ENCODE measurements around the gene SLC39A7. TPM values are rescaled to one million over a fixed set of nuclear protein-coding genes. Genes with fewer than 3 reads are reported as not detected.
A peak's percentile ranks its signal among the peaks of the same experiment; 100 is the strongest.

Gene SLC39A7
- total RNA-seq, 1 donor from 2014 or later = 68.8 TPM

DNA sequence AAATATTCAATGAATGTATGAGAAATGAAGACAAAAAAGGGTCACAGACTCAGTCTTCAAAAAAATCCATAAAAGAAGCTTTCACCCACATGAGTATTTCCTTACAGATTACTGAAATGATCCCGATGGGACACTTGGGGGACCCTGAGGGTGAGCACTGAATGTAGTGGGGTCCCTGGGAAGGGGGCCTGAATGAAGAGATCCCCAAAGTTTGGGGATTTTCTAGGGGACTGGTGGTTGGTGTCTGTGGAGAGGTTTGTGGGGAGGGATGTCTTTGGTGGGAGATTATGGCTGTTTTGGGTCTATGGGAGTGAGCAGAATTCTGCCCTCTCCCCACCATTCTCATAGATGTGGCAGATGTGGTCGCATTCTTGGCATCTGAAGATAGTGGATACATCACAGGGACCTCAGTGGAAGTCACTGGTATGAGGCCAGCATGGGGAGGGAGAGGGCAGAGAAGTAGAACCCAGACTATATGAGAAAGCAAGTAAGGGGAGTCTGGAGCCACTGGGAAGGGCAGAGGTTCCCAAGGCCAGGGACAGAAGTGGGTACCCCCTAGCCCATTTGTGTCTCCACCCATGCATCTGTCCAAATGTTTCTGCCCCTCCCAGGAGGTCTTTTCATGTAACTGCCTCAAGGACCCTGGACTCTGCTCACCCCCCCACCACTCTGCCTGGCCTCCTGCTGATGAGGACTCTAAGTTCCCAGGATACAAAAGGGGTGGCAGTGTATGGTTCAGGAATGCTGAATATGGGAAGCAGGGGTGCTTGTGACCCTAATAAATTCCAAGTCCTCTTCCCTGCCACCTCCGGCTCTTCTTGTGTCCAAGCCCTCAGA is 5.6 kb downstream of the SLC39A7 start:
- Mint-ChIP-seq H3K4me3 (peak overlapping the region; percentile 100), H3K9me3 (no peaks in the 10 kb centered on the region), H3K36me3 (ENCODE audit: low read depth) (peaks cover 41% of the 10 kb centered on the region), H3K27ac (peak overlapping the region; percentile 96), H3K4me1 (ENCODE audit: low read depth) (peaks cover 61% of the 10 kb centered on the region), H3K27me3 (ENCODE audit: insufficient read depth) (no peaks in the 10 kb centered on the region)
- intact Hi-C loops (cut with micrococcal nuclease) = loop anchor here (10.0 kb wide), 3 partner anchors 369 to 1541 kb away; partner anchors contain the start of genes C6orf47, CSNK2B, GPANK1 and LY6G5B
- no peak for DNase-seq (ENCODE audit: low spot score)

DNA sequence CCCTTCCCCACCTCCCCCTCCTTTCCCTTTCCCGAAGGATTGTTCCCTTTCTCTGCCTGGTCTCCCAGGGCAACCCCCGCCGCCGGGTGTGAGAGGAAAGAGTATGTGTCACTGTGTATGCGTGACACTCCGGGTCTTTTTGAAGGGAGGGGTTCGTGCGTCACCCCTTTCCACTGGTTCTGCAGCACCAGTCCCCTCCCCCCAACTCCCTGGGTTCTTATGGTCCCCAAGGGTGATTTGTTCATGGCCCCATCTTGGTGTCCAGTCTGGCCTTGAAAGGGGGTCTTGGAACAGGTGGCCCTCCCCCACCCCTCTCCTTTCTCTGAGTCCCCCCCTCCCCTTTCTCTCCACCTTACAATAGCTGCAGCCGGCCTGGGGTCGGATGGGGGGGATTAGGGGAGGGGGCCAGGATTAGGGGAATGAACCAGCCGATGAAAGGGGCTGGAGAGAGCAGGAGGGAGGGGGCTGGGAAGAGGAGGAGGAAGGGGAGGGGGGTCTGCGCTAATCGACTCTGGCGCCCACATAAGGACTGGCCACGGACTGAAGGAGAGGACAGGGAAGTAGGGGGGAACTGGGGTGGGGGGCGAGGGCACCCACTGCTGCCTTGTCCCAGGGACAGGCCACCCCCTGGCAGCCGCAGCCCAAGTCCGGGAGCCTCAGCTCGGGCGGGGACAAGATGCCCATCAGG is 6.3 kb downstream of the SLC39A7 start:
- Mint-ChIP-seq H3K36me3 (ENCODE audit: low read depth) (peaks cover 36% of the 10 kb centered on the region), H3K27ac (no peak overlapping the region), H3K27me3 (ENCODE audit: insufficient read depth) (peaks cover under 1% of the 10 kb centered on the region), H3K4me1 (ENCODE audit: low read depth) (peaks cover 54% of the 10 kb centered on the region), H3K9me3 (no peaks in the 10 kb centered on the region), H3K4me3 (peak overlapping the region; percentile 100)
- intact Hi-C loops (cut with micrococcal nuclease) = loop anchor here (10.0 kb wide), 3 partner anchors 368 to 1542 kb away; partner anchors contain the start of genes C6orf47, CSNK2B, GPANK1 and LY6G5B
- DNase-seq (ENCODE audit: low spot score) = no peak

DNA sequence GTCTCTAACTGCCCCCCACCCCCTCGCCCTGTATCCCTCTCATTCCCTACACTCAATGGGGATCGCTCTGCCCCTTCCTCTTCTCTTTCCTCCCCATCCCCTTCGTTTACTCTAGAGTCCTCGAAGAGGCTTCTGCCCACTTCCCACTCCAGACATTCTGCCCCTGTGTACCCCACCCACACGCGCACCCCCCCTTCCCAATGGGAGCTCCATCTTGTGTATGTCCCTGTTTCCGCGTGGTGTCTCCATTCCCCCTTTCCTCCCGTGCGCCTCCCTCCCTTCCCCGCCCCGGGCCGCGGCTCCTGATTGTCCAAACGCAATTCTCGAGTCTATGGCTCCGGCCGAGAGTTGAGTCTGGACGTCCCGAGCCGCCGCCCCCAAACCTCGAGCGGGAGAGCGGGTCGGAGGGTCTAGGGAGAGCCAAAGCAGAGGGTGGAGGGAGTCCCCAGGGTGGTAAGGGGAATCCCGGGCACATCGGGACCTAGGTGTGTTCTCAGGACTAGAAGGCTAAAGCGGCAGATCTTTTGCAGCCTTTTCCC is 7.0 kb downstream of the SLC39A7 start:
- no peaks in the 10 kb centered on the region for H3K9me3 Mint-ChIP-seq
- intact Hi-C loops (cut with micrococcal nuclease) = loop anchor here (1.0 to 10.0 kb wide), 6 partner anchors 7 to 1543 kb away; partner anchors contain the start of genes C6orf47, CSNK2B, GPANK1 and ITPR3

DNA sequence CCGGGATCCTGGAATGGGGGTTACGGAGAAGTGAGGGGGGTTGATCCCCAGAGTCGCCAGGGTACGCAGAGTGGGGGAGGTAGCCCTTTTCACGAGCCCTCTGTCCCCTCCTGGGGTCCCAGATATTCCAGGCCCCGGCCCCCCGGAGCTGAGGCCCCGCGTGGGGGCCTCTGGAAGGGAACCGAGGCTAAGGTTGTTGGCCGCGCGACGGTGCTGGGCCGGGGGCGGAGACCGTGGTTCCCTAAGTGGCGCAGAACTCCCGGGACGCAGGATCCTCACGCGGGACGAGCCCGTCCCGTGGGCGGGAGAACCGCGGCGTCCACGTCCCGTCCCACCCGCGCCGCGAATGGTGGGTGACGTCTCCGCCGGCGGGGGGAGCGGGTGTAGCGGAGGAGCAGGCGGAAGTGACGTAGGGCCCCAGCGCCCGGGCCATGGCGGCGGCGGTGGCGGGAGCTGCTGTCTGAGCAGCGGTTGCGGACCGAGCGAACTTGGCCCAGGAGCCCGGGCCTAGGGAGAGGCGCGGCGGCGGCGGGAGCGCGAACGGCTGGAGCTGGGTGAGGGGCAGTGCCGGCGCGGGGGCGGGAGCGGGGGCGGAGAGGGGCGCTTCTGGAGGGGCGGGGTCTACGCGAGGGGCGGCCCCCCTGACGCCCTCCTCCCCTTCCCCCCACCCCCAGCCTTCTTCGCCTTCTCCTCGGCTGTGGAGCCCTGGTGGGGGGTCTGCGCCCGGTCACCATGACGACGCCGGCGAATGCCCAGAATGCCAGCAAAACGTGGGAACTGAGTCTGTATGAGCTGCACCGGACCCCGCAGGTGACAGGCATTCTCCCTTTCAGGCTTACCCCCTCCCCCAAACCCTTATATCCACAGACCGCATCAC is 7.7 kb downstream of the SLC39A7 start, which contains the start of gene RING1:
TSS of gene RING1 (plus strand) at position 410 of the 877 bp plus-strand sequence. CDS start at position 733, 323 bp downstream.
- peak within 1 kb of the TSS; percentile 91 for H3K4me3 Mint-ChIP-seq
- intact Hi-C loops (cut with micrococcal nuclease) = loop anchor here (1.0 to 10.0 kb wide), 6 partner anchors 8 to 1544 kb away; partner anchors contain the start of genes C6orf47, CSNK2B, GPANK1 and ITPR3
- peaks cover 50% of the 10 kb centered on the region for H3K4me1 Mint-ChIP-seq (ENCODE audit: low read depth)
- no peaks in the 10 kb centered on the region for H3K9me3 Mint-ChIP-seq
- H3K27me3 Mint-ChIP-seq (ENCODE audit: insufficient read depth) = peaks cover 14% of the 10 kb centered on the region
- H3K36me3 Mint-ChIP-seq (ENCODE audit: low read depth) = peaks cover 30% of the 10 kb centered on the region
- peak within 1 kb of the TSS; percentile 96 for H3K27ac Mint-ChIP-seq
- DNase-seq (ENCODE audit: low spot score) = peak; percentile 84

More for the DNA sequence above, 7.0 kb downstream of the SLC39A7 start:
- Mint-ChIP-seq H3K27ac (peak overlapping the region; percentile 96), H3K4me3 (peak overlapping the region; percentile 91), H3K4me1 (ENCODE audit: low read depth) (peaks cover 51% of the 10 kb centered on the region), H3K36me3 (ENCODE audit: low read depth) (peaks cover 36% of the 10 kb centered on the region), H3K27me3 (ENCODE audit: insufficient read depth) (peaks cover 7% of the 10 kb centered on the region)
- DNase-seq (ENCODE audit: low spot score) = no peak

DNA sequence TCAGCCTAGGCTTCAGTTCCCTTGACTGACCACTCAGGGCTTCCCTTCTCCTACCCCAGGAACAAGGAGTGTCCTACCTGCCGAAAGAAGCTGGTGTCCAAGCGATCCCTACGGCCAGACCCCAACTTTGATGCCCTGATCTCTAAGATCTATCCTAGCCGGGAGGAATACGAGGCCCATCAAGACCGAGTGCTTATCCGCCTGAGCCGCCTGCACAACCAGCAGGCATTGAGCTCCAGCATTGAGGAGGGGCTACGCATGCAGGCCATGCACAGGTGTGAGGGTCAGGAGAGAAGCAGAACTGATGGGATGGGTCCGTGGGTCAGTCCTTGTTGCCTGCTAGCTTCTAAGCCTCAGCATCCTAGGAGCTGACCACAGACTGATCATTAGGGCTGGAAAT is 9.2 kb downstream of the SLC39A7 start:
- no peak overlapping the region for H3K27ac Mint-ChIP-seq
- peaks cover 27% of the 10 kb centered on the region for H3K36me3 Mint-ChIP-seq (ENCODE audit: low read depth)
- H3K27me3 Mint-ChIP-seq (ENCODE audit: insufficient read depth) = peaks cover 29% of the 10 kb centered on the region
- intact Hi-C loops (cut with micrococcal nuclease) = loop anchor here (10.0 kb wide), 3 partner anchors 365 to 1545 kb away; partner anchors contain the start of genes C6orf47, CSNK2B, GPANK1 and LY6G5B
- no peaks in the 10 kb centered on the region for H3K9me3 Mint-ChIP-seq
- peak overlapping the region; percentile 31 for H3K4me3 Mint-ChIP-seq
- peaks cover 50% of the 10 kb centered on the region for H3K4me1 Mint-ChIP-seq (ENCODE audit: low read depth)
- DNase-seq (ENCODE audit: low spot score) = no peak

GRCh38 chr6:33211136-33211535 is 10.5 kb downstream of the SLC39A7 start:
- no peak for DNase-seq (ENCODE audit: low spot score)
- Mint-ChIP-seq H3K27ac (no peak overlapping the region), H3K27me3 (ENCODE audit: insufficient read depth) (peaks cover 34% of the 10 kb centered on the region), H3K36me3 (ENCODE audit: low read depth) (peaks cover 26% of the 10 kb centered on the region), H3K4me1 (ENCODE audit: low read depth) (peaks cover 37% of the 10 kb centered on the region), H3K9me3 (no peaks in the 10 kb centered on the region), H3K4me3 (no peak overlapping the region)
- intact Hi-C loops (cut with micrococcal nuclease) = no loop called here

GRCh38 chr6:33211666-33212422 is 11.2 kb downstream of the SLC39A7 start:
- peaks cover 26% of the 10 kb centered on the region for H3K36me3 Mint-ChIP-seq (ENCODE audit: low read depth)
- intact Hi-C loops (cut with micrococcal nuclease) = no loop called here
- H3K27ac Mint-ChIP-seq = no peak overlapping the region
- no peak for DNase-seq (ENCODE audit: low spot score)
- H3K4me1 Mint-ChIP-seq (ENCODE audit: low read depth) = peaks cover 34% of the 10 kb centered on the region
- H3K27me3 Mint-ChIP-seq (ENCODE audit: insufficient read depth) = peaks cover 34% of the 10 kb centered on the region
- no peak overlapping the region for H3K4me3 Mint-ChIP-seq
- H3K9me3 Mint-ChIP-seq = no peaks in the 10 kb centered on the region

DNA sequence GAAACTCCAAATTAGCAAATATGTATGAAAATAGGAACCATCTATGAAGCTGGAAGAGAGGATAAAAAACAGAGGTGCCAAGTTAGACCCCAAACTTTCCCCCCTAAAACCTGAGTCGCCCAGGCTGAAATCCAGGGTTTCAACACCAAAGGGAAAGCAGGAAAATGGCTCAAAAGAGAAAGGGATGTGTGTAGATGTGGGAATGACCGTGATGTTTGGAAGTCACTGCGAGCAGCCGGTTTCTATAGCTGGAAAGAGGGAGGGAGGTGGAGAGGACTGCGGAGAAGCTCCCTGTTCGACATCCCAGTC is 12.1 kb downstream of the SLC39A7 start:
- H3K27me3 Mint-ChIP-seq (ENCODE audit: insufficient read depth) = peaks cover 34% of the 10 kb centered on the region
- DNase-seq (ENCODE audit: low spot score) = no peak
- peaks cover 26% of the 10 kb centered on the region for H3K36me3 Mint-ChIP-seq (ENCODE audit: low read depth)
- no peaks in the 10 kb centered on the region for H3K9me3 Mint-ChIP-seq
- H3K4me3 Mint-ChIP-seq = no peak overlapping the region
- intact Hi-C loops (cut with micrococcal nuclease) = no loop called here
- H3K4me1 Mint-ChIP-seq (ENCODE audit: low read depth) = peaks cover 34% of the 10 kb centered on the region
- no peak overlapping the region for H3K27ac Mint-ChIP-seq

- peaks cover 34% of the 10 kb centered on the region for H3K4me1 Mint-ChIP-seq (ENCODE audit: low read depth)
- intact Hi-C loops (cut with micrococcal nuclease) = no loop called here
- no peak overlapping the region for H3K27ac Mint-ChIP-seq
- peak overlapping the region; percentile 66 for H3K4me3 Mint-ChIP-seq
- no peak for DNase-seq (ENCODE audit: low spot score)
- peaks cover 39% of the 10 kb centered on the region for H3K27me3 Mint-ChIP-seq (ENCODE audit: insufficient read depth)
- no peaks in the 10 kb centered on the region for H3K9me3 Mint-ChIP-seq
- peaks cover 26% of the 10 kb centered on the region for H3K36me3 Mint-ChIP-seq (ENCODE audit: low read depth)
These were observed 12.7 kb downstream of the SLC39A7 start for GRCh38 chr6:33213166-33213988.

DNA sequence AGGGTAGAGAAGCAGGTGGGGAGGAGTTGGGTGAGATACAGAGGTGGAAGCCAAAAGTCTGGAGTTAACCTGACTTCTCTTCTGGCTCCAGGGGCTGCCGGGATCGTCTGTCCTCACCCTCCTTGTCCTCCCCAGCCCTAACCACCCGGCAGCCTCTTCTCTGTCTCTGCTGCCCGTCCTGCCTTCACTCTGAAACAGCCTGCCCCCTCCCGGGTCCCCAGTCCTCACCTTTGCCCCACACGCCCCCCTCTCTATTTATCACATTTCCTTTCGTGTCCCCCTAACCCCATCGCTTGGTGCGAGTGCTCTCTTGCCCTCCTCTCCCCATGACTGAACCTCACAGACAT is 13.3 kb downstream of the SLC39A7 start:
- peaks cover 30% of the 10 kb centered on the region for H3K4me1 Mint-ChIP-seq (ENCODE audit: low read depth)
- no peak overlapping the region for H3K27ac Mint-ChIP-seq
- intact Hi-C loops (cut with micrococcal nuclease) = no loop called here
- H3K36me3 Mint-ChIP-seq (ENCODE audit: low read depth) = peaks cover 24% of the 10 kb centered on the region
- peaks cover 40% of the 10 kb centered on the region for H3K27me3 Mint-ChIP-seq (ENCODE audit: insufficient read depth)
- DNase-seq (ENCODE audit: low spot score) = no peak
- no peaks in the 10 kb centered on the region for H3K9me3 Mint-ChIP-seq
- no peak overlapping the region for H3K4me3 Mint-ChIP-seq

Data from activated T-helper 1 cell treated with anti-CD3 and anti-CD28 coated beads, Interleukin-12 subunit alpha, Interleukin-12 subunit beta, Interleukin-2, Interleukin-4 antibody, amounts not matched to agents 30 ng/mL and 10 ng/mL and 1 ng/mL, durations not matched to agents 14 hours and 24 hours and 36 hours (primary cell).